Esophagus muscularis mucosa (tissue), 4 donors: Measurements from ENCODE around the gene MRPL20. TPM values are rescaled to one million over a fixed set of nuclear protein-coding genes. Genes with fewer than 3 reads are reported as not detected.
A peak's percentile ranks its signal among the peaks of the same experiment; 100 is the strongest.

ENCODE experiments used
- DNase-seq: peaks from one replicate; pipeline ENCODE4 v3.0.0-alpha.2; 2017; ENCODE audit errors: extremely low spot score
- H3K27ac ChIP-seq, 4 donors: fragments of 200-600 bp; sonication (generic); replicated peaks in 1 of 4; 1 replicate in 3 of 4; 2 replicates in 1 of 4; pipeline ENCODE4 v1.5.1; 2016 to 2019; ENCODE audit warnings: mild to moderate bottlenecking in 1 of 4
- H3K27me3 ChIP-seq, 4 donors: fragments of 200-600 bp; sonication (generic); one replicate each; pipeline versions ENCODE4 v1.5.1 to v1.6.0; 2016 to 2019
- H3K36me3 ChIP-seq, 4 donors: fragments of 200-600 bp; sonication (generic); one replicate each; pipeline ENCODE4 v1.5.1; 2016 to 2019
- H3K4me1 ChIP-seq, 4 donors: fragments of 200-600 bp; sonication (generic); one replicate each; pipeline ENCODE4 v1.5.1; 2016 to 2019
- H3K4me3 ChIP-seq, 4 donors: fragments of 200-600 bp; sonication (generic); 1 replicate in 2 of 4; 2 replicates in 2 of 4; pipeline ENCODE4 v1.5.1; 2016 to 2019; ENCODE audit warnings: mild to moderate bottlenecking in 4 of 4, moderate library complexity in 1 of 4
- H3K9me3 ChIP-seq, 4 donors: fragments of 200-600 bp; sonication (generic); 1 replicate in 3 of 4; 2 replicates in 1 of 4; pipeline ENCODE4 v1.5.1; 2016 to 2019
- CTCF ChIP-seq, 3 experiments: fragments of 200-600 bp in 2 of 3; fragments of 450-650 bp in 1 of 3; sonication (generic) in 2 of 3; IDR thresholded peaks; one replicate each; pipeline ENCODE4 v1.5.1; 2017 to 2019; ENCODE audit warnings: antibody characterized with exemption in 3 of 3, mild to moderate bottlenecking in 2 of 3, moderate library complexity in 1 of 3
- EP300 ChIP-seq: sonication (generic); formaldehyde crosslinking; IDR thresholded peaks from one replicate; pipeline ENCODE4 v1.6.1; 2017; ENCODE audit warnings: antibody characterized with exemption
- POLR2A ChIP-seq: fragments of 450-650 bp; IDR thresholded peaks from one replicate; pipeline ENCODE4 v1.6.1; 2017; ENCODE audit warnings: antibody characterized with exemption, moderate library complexity, mild to moderate bottlenecking, low read depth
- POLR2AphosphoS5 ChIP-seq, 2 donors: sonication (generic); formaldehyde crosslinking; IDR thresholded peaks; one replicate each; pipeline ENCODE4 v1.6.1; 2017; ENCODE audit warnings: antibody characterized with exemption in 2 of 2
- WGBS: methylation state at CpG from one replicate; pipeline ENCODE4 v1.1.5; 2018; 5-methylcytosine and 5-hydroxymethylcytosine counted together
- intact Hi-C: fragments of 100-400 bp; cut with DNase I; formaldehyde crosslinking; loops from one replicate; pipeline ENCODE4 v1.15.1; 2023
- total RNA-seq, 4 donors: library from RNA; depleted of rRNA; stranded (reverse); fragments of >200 nt; gene quantifications; one replicate each; pipeline versions ENCODE4 v1.1.0 to v1.2.1, GENCODE V29; 2016

The MRPL20 gene
- total RNA-seq, 4 donors from 2014 or later, result 144 to 175 (median 155) TPM

- peaks cover 0 to 74% (median 26%) of the 10 kb centered on the region in 4 donors for H3K27me3 ChIP-seq
- peak overlapping the region; percentile 81 to 88 (median 84) for H3K27ac ChIP-seq
- peaks cover 0 to 25% (median 7%) of the 10 kb centered on the region in 4 donors for H3K36me3 ChIP-seq
- H3K4me1 ChIP-seq, result peaks cover 44 to 100% (median 94%) of the 10 kb centered on the region in 4 donors
- H3K9me3 ChIP-seq, result no peaks in the 10 kb centered on the region
- no peak for DNase-seq
- TF ChIP-seq POLR2A (no peak), POLR2AphosphoS5 (IDR thresholded peaks at IDR 0.05) (no peak), EP300 (no peak), CTCF (IDR thresholded peaks at IDR 0.05) (no peak)
- peak overlapping the region; percentile 47 to 69 (median 57) for H3K4me3 ChIP-seq
- intact Hi-C loops, result no loop called here
- 29% methylated on average over 21 of the region's 26 CpGs for WGBS
Observed at GRCh38 chr1:1356796-1357401, 50.2 kb downstream of the MRPL20 start.

DNA sequence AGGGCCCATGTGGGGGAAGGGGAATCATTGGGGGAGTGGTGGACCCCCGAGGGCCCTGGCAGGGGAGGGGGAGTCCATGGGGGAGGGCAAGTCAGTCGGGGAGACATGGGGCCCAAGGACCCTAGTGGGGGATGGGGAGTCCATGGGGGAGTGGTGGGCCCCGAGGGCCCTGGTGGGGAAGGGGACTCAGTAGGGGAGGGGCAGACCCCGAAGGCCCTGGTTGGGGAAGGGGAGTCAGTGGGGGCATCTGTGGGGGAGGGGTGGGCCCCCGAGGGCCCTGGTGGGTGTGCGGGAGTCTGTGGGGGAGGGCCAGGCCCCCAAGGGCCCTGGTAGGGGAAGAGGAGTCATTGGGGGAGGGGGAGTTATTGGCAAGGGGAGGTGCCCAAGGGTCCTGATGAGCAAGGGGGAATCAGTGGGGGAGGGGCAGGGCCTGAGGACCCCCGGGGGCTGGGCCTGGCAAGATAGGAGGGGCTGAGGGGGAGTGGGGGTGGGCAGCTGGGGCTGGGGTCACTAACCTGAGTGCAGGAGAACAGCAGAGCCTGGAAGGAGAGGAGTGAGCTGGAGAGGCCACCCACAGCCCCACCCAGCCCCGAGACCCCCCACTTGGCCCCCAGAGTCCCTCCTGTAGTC lies 50.8 kb downstream of the MRPL20 start:
- Histone ChIP-seq H3K9me3 (no peaks in the 10 kb centered on the region), H3K27me3 (peaks cover 0 to 74% (median 26%) of the 10 kb centered on the region in 4 donors), H3K4me1 (peaks cover 49 to 100% (median 94%) of the 10 kb centered on the region in 4 donors), H3K4me3 (peak overlapping the region; percentile 47 to 69 (median 57)), H3K27ac (peak overlapping the region; percentile 81 to 88 (median 84)), H3K36me3 (peaks cover 0 to 25% (median 7%) of the 10 kb centered on the region in 4 donors)
- DNase-seq, result no peak
- WGBS, result 25% methylated on average over 7 of the region's 8 CpGs
- intact Hi-C loops, result no loop called here
- TF ChIP-seq POLR2A, result no peak
- TF ChIP-seq CTCF (IDR thresholded peaks at IDR 0.05), result no peak
- no peak for TF ChIP-seq EP300
- TF ChIP-seq POLR2AphosphoS5 (IDR thresholded peaks at IDR 0.05), result no peak

DNA sequence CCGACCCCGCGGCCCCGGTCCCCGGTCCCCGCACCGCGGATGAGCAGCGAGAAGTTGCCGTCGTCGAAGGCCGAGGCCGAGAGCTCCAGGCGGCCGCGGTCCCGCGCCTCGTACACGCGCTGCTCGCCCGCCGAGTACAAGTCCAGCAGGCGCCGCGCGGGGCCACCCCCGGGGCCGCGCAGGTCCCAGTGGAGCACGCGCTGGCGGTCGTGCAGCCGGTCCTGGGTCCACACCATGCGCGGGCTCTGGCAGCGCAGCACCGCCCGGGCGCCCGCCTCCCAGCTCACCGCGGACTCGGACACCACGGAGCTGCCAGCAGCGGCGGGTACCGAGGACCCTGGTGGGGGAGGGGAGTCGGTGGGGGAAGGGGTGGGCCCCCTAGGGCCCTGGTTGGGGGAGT lies 51.7 kb downstream of the MRPL20 start:
- Histone ChIP-seq H3K4me3 (peak overlapping the region; percentile 35 to 69 (median 44)), H3K27ac (peak overlapping the region; percentile 81 to 88 (median 84)), H3K27me3 (peaks cover 0 to 74% (median 26%) of the 10 kb centered on the region in 4 donors), H3K9me3 (no peaks in the 10 kb centered on the region), H3K36me3 (peaks cover 0 to 25% (median 7%) of the 10 kb centered on the region in 4 donors), H3K4me1 (peaks cover 43 to 93% (median 88%) of the 10 kb centered on the region in 4 donors)
- 0% methylated on average over 8 of the region's 52 CpGs for WGBS
- intact Hi-C loops, result no loop called here
- DNase-seq, result no peak
- TF ChIP-seq CTCF (IDR thresholded peaks at IDR 0.05) (no peak), POLR2A (no peak), POLR2AphosphoS5 (IDR thresholded peaks at IDR 0.05) (no peak), EP300 (no peak)

DNA sequence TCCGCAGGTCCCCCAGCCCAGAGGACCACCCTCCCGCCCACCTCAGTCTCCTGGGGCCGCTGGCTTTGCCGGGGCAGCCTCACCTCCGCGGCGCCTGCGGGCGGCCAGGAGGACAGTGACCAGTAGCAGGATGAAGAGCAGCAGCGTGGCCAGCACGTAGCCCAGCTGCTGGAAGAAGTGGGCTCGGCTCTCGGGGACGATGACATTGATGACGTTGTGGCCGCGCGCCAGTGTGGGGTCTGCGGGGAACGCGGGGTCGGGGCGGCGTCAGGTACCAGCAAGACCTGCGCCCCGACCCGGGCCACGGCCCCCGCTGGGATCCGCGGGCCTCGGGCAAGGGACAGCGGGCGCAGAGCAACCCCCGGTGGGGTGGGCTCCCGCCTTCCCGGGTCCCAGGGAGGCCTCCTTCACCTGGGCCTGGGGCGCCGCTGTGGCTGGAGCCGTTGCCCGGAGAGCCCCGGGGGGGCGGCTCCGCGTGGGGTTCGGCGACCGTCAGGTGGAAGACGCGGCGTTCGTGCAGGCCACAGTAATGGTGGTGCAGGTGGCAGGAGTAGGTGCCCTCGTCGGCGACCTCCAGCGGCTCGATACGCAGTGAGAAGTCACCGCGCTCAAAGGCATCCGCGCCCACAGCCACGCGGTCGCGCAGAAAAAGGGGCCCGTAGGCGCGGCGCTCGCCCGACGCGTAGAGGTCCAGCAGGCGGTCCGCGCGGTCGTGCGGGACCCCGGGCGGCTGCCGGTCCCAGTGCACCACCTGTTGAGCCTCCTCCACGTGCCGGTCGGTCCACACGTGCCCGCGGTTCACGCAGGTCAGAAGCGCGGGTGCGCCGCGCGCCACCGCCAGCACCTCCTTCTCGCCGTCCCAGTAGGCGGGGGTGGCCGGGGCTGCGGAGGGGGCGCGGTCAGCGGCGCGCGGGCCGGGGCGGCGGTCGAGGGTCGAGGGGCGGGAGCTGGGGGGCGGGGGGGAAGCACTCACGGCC lies 52.5 kb downstream of the MRPL20 start:
- Histone ChIP-seq H3K4me3 (peak overlapping the region; percentile 35 to 69 (median 44)), H3K4me1 (peaks cover 43 to 84% (median 80%) of the 10 kb centered on the region in 4 donors)

More for the DNA sequence above, 52.5 kb downstream of the MRPL20 start:
- Histone ChIP-seq H3K36me3 (peaks cover 0 to 25% (median 7%) of the 10 kb centered on the region in 4 donors), H3K27ac (peak overlapping the region; percentile 81 to 88 (median 84)), H3K9me3 (no peaks in the 10 kb centered on the region), H3K27me3 (peaks cover 0 to 68% (median 26%) of the 10 kb centered on the region in 4 donors)
- no peak for DNase-seq
- TF ChIP-seq POLR2AphosphoS5 (IDR thresholded peaks at IDR 0.05) (no peak), POLR2A (no peak), CTCF (IDR thresholded peaks at IDR 0.05) (no peak), EP300 (no peak)
- 51% methylated on average over 71 of the region's 116 CpGs for WGBS
- intact Hi-C loops, result no loop called here
